ENCODE results near the gene CKMT2. TPM values are rescaled to one million over a fixed set of nuclear protein-coding genes. Genes with fewer than 3 reads are reported as not detected.

Gene CKMT2
- total and polyA plus RNA-seq, 2 of the 8 experiments (the other 6 are each of a cell fraction or from before 2014, with no cell fraction given) = 2.4 to 5.0 TPM

DNA sequence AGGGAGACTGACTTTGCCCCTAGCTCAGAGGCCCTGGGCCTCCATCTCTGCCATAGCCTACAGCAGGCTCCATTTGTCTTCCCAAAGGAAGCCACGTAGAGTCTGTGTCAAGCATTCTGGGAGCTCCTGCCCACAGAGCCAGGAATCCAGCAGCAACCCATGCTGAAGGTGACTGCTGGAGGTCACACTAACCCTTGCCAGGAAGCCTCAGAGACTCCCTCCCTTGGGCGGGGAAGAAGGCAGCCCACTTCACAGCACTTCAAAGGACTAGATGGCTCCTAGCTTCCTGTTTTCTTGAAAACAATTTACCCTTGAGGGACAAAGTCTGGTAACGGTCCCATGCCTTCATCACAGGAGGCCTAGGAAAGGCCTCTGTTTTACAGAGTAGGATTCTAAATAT, 1.7 kb downstream of the CKMT2 start:
- no peak overlapping the region for H2BK12ac ChIP-seq (ENCODE audit: low read depth, low read length)
- WGBS, 2 experiments (ENCODE audit: extremely low coverage in 1 of 2, insufficient coverage in 1 of 2, insufficient read length in 1 of 2, insufficient replicate concordance in 2 of 2, low coverage in 1 of 2, low lambda C conversion rate in 2 of 2, missing lambda C conversion rate in 1 of 2) = 90% methylated on average over 3 of the region's 3 CpGs; no CpG with 5 or more reads in 1 of the 2 experiments
- H4K5ac ChIP-seq (ENCODE audit: insufficient read length, low read depth, low read length) = no peak overlapping the region
- no peak overlapping the region; a peak in 1 of 4 replicates for H3K4me2 ChIP-seq (ENCODE audit: insufficient read depth in 1 of 2, low read depth in 2 of 2, low read length in 2 of 2)
- no peak overlapping the region for H4K91ac ChIP-seq (replicated peaks; ENCODE audit: insufficient read length, low read length)
- ChIA-PET POLR2A (ENCODE audit: partially characterized antibody) (interaction anchor here (3.3 to 4.7 kb wide), 2 partner anchors 12 to 66 kb away, joined by 18 to 24 read pairs; partner anchors contain the start of gene ZCCHC9), CTCF (ENCODE audit: partially characterized antibody) (interaction anchor here (1.1 to 4.5 kb wide), 2 partner anchors 11 to 66 kb away, joined by 3 to 19 read pairs; partner anchors contain the start of gene ZCCHC9)
- H3K36me3 ChIP-seq (ENCODE audit: control insufficient read depth in 2 of 4, insufficient read depth in 4 of 4, low read length in 3 of 4) = peaks cover 0 to 2% (median under 1%) of the 10 kb centered on the region in 4 experiments; a peak in 2 of 8 replicates
- TF ChIP-seq PHF8 (conservative IDR thresholded peaks at IDR 0.05; ENCODE audit: low read depth, low read length) (no peak), FOSL1 (IDR thresholded peaks at IDR 0.05; ENCODE audit: insufficient read depth, low read depth, low read length) (no peak), GTF2F1 (IDR thresholded peaks at IDR 0.05; ENCODE audit: borderline replicate concordance, low read depth, low read length) (no peak), EGR1 (IDR thresholded peaks at IDR 0.05; ENCODE audit: borderline replicate concordance, low read depth, low read length) (no peak), POU5F1 (IDR thresholded peaks at IDR 0.05; ENCODE audit: low read depth, low read length) (no peak), CBX8 (IDR thresholded peaks at IDR 0.05; ENCODE audit: borderline replicate concordance, low read depth, low read length) (no peak), RXRA (IDR thresholded peaks at IDR 0.05; ENCODE audit: insufficient read depth, low read depth, low read length) (no peak)
- H3K79me2 ChIP-seq (ENCODE audit: control insufficient read depth in 1 of 2, insufficient read depth in 2 of 2, low read length in 2 of 2) = no peaks in the 10 kb centered on the region
- DNase-seq (ENCODE audit: low read depth in 1 of 2, low spot score in 2 of 2) (no peak), FAIRE-seq (no peak)
- H3K4me3 ChIP-seq (ENCODE audit: extremely low read depth in 1 of 4, insufficient read depth in 2 of 4, low read depth in 3 of 4, low read length in 4 of 4) = no peak overlapping the region
- H3K9ac ChIP-seq (replicated peaks in 1 of 4; ENCODE audit: extremely low read depth in 1 of 4, low read depth in 3 of 4, low read length in 3 of 4) = no peak overlapping the region
- no peak overlapping the region for H3K14ac ChIP-seq (ENCODE audit: insufficient read length)
- no peaks in the 10 kb centered on the region for H3K27me3 ChIP-seq (replicated peaks in 1 of 4; ENCODE audit: control insufficient read depth in 3 of 4, extremely low read depth in 1 of 4, insufficient read depth in 3 of 4, low read length in 3 of 4)
- H3K56ac ChIP-seq (replicated peaks; ENCODE audit: insufficient read length, low read depth, low read length) = no peak overlapping the region
- H3K23me2 ChIP-seq (ENCODE audit: low read depth, low read length) = peaks cover 2% of the 10 kb centered on the region; the same call in 1 of the 2 replicates
- H3K4ac ChIP-seq (replicated peaks; ENCODE audit: insufficient read length, low read depth, low read length) = no peak overlapping the region
- no peak overlapping the region for H3K18ac ChIP-seq (ENCODE audit: extremely low read depth, low read length)
- no peak overlapping the region for H2AFZ ChIP-seq (ENCODE audit: low read length)
- no peak overlapping the region for H3K27ac ChIP-seq (ENCODE audit: low read depth, low read length)
- no peaks in the 10 kb centered on the region for H3K9me3 ChIP-seq (ENCODE audit: insufficient read depth in 2 of 2, low read depth in 1 of 2, low read length in 1 of 2)
- no peaks in the 10 kb centered on the region; the same call in 1 of the 2 replicates for H3K79me1 ChIP-seq (ENCODE audit: low read depth, low read length)
- H3K4me1 ChIP-seq (replicated peaks in 1 of 4; ENCODE audit: control insufficient read depth in 3 of 4, insufficient read depth in 4 of 4, low read length in 3 of 4) = peaks cover 3 to 15% (median 5%) of the 10 kb centered on the region in 4 experiments
- no peaks in the 10 kb centered on the region for H4K20me1 ChIP-seq (replicated peaks in 1 of 2; ENCODE audit: control insufficient read depth in 1 of 2, insufficient read depth in 2 of 2, low read length in 2 of 2)
- no peak overlapping the region for H2BK20ac ChIP-seq (ENCODE audit: low read length)
- no peak overlapping the region for H4K8ac ChIP-seq (ENCODE audit: extremely low read depth, insufficient read depth, low read length)
- H2BK120ac ChIP-seq (replicated peaks; ENCODE audit: low read depth, low read length) = no peak overlapping the region
- H3K23ac ChIP-seq (ENCODE audit: insufficient read length) = no peak overlapping the region
- H2BK5ac ChIP-seq (ENCODE audit: low read depth, low read length) = no peak overlapping the region; the same call in 1 of the 2 replicates
- H2AK5ac ChIP-seq (ENCODE audit: low read depth, low read length) = no peak overlapping the region
- no peak overlapping the region for H2BK15ac ChIP-seq (ENCODE audit: low read length)

Measured in H1 (cell line).